ENCODE results near the gene TFF3. TPM values are rescaled to one million over a fixed set of nuclear protein-coding genes. Genes with fewer than 3 reads are reported as not detected.

The TFF3 gene
- total and polyA plus RNA-seq, 2 experiments from 2014 or later, result 84.4 to 589 TPM

DNA sequence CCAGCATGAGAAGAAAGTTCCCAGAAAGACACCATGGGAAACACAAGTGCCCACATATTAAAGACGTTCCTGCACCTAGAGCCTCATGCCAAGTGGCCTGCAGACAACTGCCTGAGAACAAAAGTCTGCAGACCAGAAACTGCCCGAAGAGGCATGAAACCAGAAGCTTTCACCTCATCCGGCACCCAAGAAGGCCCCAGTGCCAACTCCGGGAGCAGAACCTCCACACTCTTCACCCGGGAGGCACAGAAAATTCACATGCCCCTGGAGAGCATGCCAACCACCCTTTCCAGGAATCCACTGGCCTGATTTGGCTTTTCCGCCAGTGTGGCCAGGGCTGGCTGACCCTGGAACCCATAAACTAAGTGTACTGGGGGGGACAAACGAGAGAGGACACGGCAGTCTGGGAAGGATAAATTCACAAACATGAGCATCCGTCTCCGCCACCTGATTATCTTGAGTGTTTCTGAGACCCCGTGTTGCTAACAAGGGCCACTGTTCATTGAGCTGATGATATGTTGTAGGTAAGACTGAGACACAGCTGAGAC, 28.8 kb upstream of the TFF3 start:
- Histone ChIP-seq H4K20me1 (ENCODE audit: insufficient read depth, poor library complexity, severe bottlenecking) (no peaks in the 10 kb centered on the region), H3K36me3 (replicated peaks; ENCODE audit: insufficient read depth, low read depth) (no peaks in the 10 kb centered on the region), H2AFZ (no peak overlapping the region), H3K4me3 (no peak overlapping the region), H3K27ac (no peak overlapping the region), H3K79me2 (no peaks in the 10 kb centered on the region), H3K4me1 (ENCODE audit: insufficient read depth) (no peaks in the 10 kb centered on the region), H3K9me2 (replicated peaks; ENCODE audit: insufficient read depth) (no peaks in the 10 kb centered on the region), H3K9me3 (ENCODE audit: low read depth) (no peaks in the 10 kb centered on the region), H3K4me2 (no peak overlapping the region), H3K27me3 (no peaks in the 10 kb centered on the region)
- WGBS (ENCODE audit: low lambda C conversion rate, missing lambda C conversion rate), result 81% methylated on average over 11 of the region's 11 CpGs
- TF ChIP-seq EZH2phosphoT487 (IDR thresholded peaks at IDR 0.05; ENCODE audit: low read depth, severe bottlenecking, unreplicated experiment) (no peak), EZH2 (IDR thresholded peaks at IDR 0.05; ENCODE audit: borderline replicate concordance) (no peak), CTCF (IDR thresholded peaks at IDR 0.05; ENCODE audit: poor library complexity) (no peak)
- DNase-seq (ENCODE audit: low spot score), result no peak

GRCh38 chr21:42343556-42343955, 28.3 kb upstream of the TFF3 start:
- H3K9me2 ChIP-seq (replicated peaks; ENCODE audit: insufficient read depth), result no peaks in the 10 kb centered on the region
- H3K27me3 ChIP-seq, result no peaks in the 10 kb centered on the region
- H3K4me3 ChIP-seq, result no peak overlapping the region
- peaks cover under 1% of the 10 kb centered on the region for H3K4me1 ChIP-seq (ENCODE audit: insufficient read depth)
- H3K36me3 ChIP-seq (replicated peaks; ENCODE audit: insufficient read depth, low read depth), result no peaks in the 10 kb centered on the region
- no peak overlapping the region for H3K27ac ChIP-seq
- DNase-seq (ENCODE audit: low spot score), result no peak
- no peaks in the 10 kb centered on the region for H4K20me1 ChIP-seq (ENCODE audit: insufficient read depth, poor library complexity, severe bottlenecking)
- 92% methylated on average over 6 of the region's 6 CpGs for WGBS (ENCODE audit: low lambda C conversion rate, missing lambda C conversion rate)
- no peaks in the 10 kb centered on the region for H3K79me2 ChIP-seq
- H3K4me2 ChIP-seq, result no peak overlapping the region
- no peaks in the 10 kb centered on the region for H3K9me3 ChIP-seq (ENCODE audit: low read depth)
- no peak overlapping the region for H2AFZ ChIP-seq
- no peak for TF ChIP-seq CTCF (IDR thresholded peaks at IDR 0.05; ENCODE audit: poor library complexity)
- TF ChIP-seq EZH2phosphoT487 (IDR thresholded peaks at IDR 0.05; ENCODE audit: low read depth, severe bottlenecking, unreplicated experiment), result no peak
- no peak for TF ChIP-seq EZH2 (IDR thresholded peaks at IDR 0.05; ENCODE audit: borderline replicate concordance)

GRCh38 chr21:42343101-42343500, 27.9 kb upstream of the TFF3 start:
- WGBS (ENCODE audit: low lambda C conversion rate, missing lambda C conversion rate), result 87% methylated on average over 10 of the region's 10 CpGs
- Histone ChIP-seq H3K4me2 (no peak overlapping the region), H3K9me3 (ENCODE audit: low read depth) (no peaks in the 10 kb centered on the region), H4K20me1 (ENCODE audit: insufficient read depth, poor library complexity, severe bottlenecking) (no peaks in the 10 kb centered on the region), H3K27me3 (no peaks in the 10 kb centered on the region), H2AFZ (no peak overlapping the region), H3K27ac (no peak overlapping the region), H3K4me3 (no peak overlapping the region), H3K9me2 (replicated peaks; ENCODE audit: insufficient read depth) (no peaks in the 10 kb centered on the region), H3K4me1 (ENCODE audit: insufficient read depth) (peaks cover 5% of the 10 kb centered on the region), H3K36me3 (replicated peaks; ENCODE audit: insufficient read depth, low read depth) (no peaks in the 10 kb centered on the region), H3K79me2 (no peaks in the 10 kb centered on the region)
- TF ChIP-seq CTCF (IDR thresholded peaks at IDR 0.05; ENCODE audit: poor library complexity) (no peak), EZH2phosphoT487 (IDR thresholded peaks at IDR 0.05; ENCODE audit: low read depth, severe bottlenecking, unreplicated experiment) (no peak), EZH2 (IDR thresholded peaks at IDR 0.05; ENCODE audit: borderline replicate concordance) (no peak)
- DNase-seq (ENCODE audit: low spot score), result no peak
